Right renal pelvis (tissue), 4 donors: ENCODE results near the gene KRT36. TPM values are rescaled to one million over a fixed set of nuclear protein-coding genes. Genes with fewer than 3 reads are reported as not detected.

ENCODE experiments used
- DNase-seq, 4 donors: peaks; one replicate each; pipeline ENCODE4 v3.0.0-alpha.2; 2013; ENCODE audit warnings: low read depth in 4 of 4, low spot score in 3 of 4, missing footprints in 1 of 4
- polyA plus RNA-seq, 4 donors: library from polyadenylated mRNA; unstranded; fragments of 120-200 nt; gene quantifications; one replicate each; pipeline ENCODE4 v1.2.1, GENCODE V29; 2013; ENCODE audit not compliant: insufficient read length in 4 of 4

KRT36 gene
- polyA plus RNA-seq, 4 donors, result not detected

- no peak for DNase-seq
These were observed 9.1 kb downstream of the KRT36 start for GRCh38 chr17:41480581-41480980.

DNA sequence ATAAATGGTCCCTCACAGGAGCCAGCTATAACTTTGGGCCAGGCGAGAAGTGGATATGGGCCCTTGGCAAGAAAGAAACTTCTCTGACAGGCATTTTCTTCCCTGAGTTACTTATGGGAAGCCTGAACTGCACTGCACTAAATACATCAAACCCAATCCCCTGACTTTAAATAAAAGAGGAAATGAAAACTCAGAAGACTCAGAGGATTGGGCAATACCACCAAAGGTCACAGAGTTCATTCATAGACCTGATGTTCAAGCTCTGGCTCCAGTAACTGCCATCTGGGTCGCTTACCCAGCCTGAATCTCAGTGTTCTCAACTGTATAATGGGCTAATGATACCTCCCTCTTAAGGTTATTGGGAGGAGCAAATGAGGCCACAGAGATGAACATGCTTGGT is 9.6 kb downstream of the KRT36 start:
- DNase-seq, result no peak

DNA sequence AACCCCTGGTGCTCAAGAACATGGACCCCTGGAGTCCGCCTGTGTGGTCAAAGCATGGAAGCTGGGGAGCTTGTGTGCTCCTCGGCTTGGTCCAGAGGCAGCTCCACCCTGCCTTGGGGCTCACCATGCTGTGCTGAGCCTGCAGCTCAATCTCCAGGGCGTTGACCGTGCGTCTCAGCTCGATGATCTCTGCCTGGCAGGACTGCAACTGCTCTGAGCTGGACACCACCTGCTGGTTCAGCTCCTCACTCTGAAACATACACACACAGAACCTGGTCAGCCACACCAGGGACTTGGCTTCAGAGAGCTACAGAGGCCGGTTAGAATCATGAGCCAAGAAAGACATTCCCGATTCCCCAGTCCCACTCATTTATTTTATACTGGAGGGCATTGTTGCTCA is 11.5 kb downstream of the KRT36 start:
- no peak for DNase-seq

DNA sequence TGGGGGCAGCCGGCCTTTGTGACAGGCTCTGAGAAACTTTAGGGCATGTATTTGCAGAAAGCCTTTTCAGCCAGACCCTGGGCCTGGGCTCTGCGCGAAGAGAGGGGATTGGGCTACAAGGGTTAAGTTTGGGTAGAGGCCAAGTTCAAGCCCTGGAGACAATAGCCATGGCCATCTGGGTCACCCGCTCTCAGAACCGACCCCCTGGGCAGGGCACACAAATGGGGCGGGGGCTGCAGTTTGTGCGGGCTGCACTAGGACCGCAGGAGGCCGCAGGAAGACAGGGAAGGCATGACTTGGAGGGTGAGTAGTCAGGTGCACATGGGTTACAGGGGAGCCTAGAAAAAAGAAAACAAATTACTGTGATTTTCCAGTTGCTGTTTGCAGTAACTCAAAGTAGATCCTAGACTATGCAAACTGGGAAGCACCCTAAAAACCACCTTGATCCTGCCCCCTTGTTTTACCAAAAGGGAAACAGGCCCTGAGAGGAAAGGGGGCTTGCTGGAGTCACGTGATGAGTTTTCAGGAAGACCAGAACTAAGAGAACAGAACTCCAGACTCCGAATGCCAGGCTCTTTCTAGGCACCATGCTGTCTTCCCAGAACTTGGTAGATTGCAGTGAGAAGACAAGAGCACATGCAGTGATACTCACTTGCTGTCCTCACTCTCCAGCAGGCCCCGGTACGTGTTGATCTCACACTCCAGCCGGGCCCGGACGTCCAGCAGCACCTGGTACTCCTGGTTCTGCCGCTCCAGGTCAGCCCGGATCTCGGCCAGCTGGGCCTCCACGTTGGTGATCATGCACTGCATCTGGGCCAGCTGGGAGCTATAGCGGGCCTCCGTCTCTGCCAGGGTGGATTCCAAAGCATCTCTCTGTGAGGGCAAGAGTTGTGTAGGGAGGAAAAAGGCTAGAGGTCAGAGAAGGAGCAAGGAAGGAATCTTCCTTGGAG is 12.6 kb downstream of the KRT36 start:
- DNase-seq, result no peak

DNA sequence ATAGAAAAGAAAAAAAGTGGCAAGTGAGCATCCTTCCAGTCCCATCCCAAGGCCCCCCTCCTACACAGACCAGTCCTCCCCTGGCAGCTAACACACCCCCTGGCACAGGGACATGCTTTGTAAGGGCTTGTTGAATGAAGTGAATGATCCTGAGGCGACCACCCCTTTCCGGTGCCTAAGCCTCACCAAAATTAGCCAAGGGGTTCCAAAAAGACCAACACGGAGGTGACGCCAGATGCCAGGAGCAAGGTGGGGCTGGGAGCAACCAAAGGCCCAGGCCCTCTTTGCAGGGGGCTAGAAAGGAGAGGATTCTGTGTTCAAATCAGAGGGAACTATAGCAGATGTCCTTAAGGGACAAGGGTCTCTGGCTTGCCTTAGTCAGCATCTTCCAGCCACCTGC is 14.3 kb downstream of the KRT36 start:
- DNase-seq, result no peak

DNA sequence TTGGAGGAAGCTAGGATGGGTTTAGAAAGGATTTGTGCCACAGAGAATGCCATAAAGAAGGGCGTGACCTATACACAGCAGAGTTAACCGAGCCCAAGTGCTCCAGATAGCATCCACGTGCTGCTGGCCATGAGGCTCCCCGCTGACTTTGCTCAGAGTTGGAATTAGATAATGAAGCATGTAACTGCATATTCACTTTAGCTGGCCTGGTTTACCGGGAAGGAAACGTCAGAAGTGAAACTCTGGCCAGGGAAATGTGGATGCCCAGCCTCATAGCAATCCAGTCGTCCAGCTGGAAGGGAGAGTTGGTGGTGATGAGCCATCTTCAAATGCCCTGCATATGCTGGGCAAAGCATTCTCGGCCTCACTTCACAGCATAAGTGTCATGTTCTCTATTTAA is 14.8 kb downstream of the KRT36 start:
- no peak for DNase-seq

DNA sequence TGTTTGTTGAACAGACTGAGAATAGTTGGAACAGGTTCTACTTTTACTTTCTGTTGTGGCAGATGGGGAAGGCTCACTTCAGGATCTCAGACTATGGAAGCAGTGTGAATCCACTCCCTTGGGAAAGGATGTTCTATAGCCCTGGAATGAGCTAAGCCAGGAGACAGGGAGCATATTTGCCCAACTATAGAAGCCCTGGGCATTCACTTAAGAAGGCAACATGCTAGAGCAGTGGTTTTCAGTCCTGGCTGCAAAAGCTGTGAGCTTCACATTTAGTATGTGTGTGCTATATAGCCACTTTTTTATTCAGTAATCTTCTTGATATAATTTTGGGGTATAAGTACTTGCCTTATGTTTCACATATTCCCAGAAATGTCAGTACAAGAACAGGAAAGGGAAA is 21.4 kb downstream of the KRT36 start:
- no peak for DNase-seq

DNA sequence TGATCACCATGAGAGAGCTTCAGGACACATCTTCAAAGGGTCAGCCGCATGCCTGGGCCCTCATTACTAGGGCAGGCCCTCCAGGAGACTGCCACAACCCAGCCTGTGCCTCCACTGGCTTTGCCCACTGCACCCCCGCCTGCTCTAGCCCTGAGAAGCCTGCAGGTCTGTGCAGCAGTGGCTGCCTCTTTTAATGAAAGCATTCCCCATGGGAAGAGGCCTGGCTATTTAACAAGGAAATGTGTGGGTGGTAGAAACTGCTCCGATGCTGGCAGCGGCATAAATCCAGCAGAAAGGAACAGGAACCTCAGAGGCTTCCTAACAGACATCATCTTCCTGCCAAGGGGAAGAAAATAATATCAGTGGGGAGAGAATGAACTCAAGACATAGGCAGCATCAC is 22.1 kb downstream of the KRT36 start:
- no peak for DNase-seq

DNA sequence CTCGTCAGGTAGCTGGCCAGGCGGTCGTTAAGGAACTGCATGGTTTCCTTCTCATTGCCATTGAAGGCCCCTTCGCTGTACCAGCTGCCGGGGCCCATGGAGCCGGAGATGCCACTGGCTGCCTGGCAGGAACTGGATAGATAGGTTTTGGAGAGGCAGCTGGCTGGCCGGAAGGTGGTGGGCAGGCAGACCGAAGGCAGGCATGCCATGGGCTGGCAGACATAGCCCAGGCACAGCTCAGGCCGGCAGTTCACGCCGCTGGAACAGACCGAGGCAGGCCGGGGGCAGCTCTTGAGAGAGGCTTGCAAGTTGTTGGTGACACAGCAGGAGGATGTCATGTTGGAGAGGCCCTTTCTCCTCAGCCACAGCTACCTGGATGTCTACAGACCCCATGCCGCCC is 22.7 kb downstream of the KRT36 start, which contains the start of gene KRT32:
Gene KRT32 (minus strand): TSS at position 399 of the 400 bp plus-strand sequence. CDS start 61 bp downstream, at position 338.
- DNase-seq, result no peak

- DNase-seq, result no peak
These were observed 25.0 kb downstream of the KRT36 start for GRCh38 chr17:41464682-41465081.

GRCh38 chr17:41464173-41464572 is 25.5 kb downstream of the KRT36 start:
- no peak for DNase-seq

GRCh38 chr17:41463746-41464145 is 26.0 kb downstream of the KRT36 start:
- DNase-seq, result no peak

GRCh38 chr17:41462705-41463104 is 27.0 kb downstream of the KRT36 start:
- no peak for DNase-seq

DNA sequence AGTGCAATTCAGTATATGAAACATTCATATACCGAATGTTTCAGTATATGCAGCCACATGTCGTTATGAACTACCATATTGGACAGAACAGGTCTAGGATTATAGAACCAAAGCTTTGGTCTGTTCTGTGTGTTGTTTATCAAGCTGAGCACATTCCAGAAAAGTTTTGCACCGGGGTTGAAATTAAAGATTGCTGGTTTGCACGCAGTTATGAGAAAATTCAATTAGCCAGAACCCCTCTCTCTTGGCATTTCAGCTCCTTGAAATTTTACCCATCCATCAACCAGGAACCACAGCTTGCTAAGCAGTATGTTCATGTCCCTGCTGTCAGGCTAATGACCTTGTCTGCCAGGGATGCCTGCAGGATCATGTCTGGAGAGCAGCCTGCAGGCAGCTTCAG is 32.0 kb downstream of the KRT36 start:
- no peak for DNase-seq

DNA sequence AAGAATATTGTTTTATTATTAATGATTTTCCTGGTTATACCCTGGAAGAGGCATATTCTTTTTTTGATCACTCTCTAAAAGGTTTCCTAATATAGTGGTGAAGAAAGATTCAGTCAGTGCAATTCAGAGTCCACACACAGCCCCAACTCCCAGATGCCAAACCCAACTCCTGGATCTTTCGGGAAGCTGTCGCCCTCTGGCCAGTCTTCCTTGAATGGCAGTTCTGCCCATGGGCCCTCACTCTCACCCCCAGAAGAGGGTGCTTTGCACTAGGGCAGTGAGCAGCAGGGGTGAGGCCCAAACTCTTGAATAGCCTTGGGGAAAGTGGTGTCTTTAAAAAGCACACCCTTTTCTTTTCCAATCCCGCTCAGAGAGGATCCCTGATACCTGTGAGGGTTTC is 33.5 kb downstream of the KRT36 start:
- no peak for DNase-seq

- no peak for DNase-seq
These were observed 34.5 kb downstream of the KRT36 start for GRCh38 chr17:41455236-41455635.

DNA sequence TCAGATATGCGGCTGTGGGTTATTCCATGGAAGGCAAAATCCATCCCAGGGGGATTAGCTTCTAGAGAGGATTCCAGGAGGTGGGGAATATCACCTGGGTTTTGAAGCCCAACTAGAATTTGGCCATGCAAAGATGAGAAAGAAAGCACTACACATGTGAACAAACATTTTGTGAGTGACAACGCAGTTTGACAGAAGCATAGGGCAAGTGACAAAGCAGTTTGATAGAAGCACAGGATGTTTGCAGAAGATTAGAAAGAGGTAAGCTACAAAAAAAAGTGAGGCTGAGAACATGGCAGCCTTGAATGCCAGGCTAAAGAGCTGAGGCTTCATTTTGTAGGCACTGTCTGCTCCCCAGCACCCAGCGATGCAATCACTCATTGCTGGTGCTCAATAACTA is 36.6 kb downstream of the KRT36 start:
- no peak for DNase-seq

DNA sequence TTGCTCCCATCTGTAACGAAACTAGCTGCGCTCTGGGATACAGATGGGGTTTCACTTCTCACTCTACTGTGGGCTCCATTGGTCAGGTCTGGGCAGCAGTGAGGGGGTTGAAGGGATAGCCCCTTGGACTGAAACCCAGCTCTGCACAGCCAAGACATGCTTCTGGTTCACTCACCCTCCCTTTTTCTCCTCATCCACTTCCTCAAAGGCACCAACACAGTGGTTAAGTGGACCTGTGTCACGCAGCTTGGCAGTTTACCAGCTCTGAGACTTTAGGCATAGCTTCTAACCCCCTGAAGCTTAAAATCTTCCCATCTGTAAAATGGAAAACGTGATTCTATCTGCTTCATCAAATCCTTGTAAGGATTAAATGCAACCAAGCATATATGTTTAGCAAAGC is 37.4 kb downstream of the KRT36 start:
- no peak for DNase-seq

- no peak for DNase-seq
These were observed 38.5 kb downstream of the KRT36 start for GRCh38 chr17:41451154-41451728.

- DNase-seq, result no peak
These were observed 40.7 kb downstream of the KRT36 start for GRCh38 chr17:41449008-41449407.

DNA sequence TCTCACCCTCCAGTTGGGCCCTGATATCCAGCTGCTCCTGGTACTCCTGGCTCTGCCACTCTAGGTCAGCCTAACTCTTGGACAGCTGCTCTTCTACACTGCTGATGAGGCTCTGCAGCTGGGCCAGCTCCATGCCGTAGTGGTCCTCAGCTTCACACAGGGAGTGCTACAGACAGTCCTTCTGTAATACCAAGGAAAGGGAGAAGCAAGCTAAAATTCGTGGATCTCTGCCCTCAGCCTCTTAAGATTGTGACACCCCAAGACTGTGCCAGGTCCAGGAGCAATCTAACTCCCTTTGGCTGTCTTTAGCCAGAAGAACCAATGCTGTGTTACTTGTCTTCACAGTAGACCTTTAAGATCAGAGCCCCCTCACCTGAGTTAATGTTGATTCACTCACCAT is 41.2 kb downstream of the KRT36 start:
- no peak for DNase-seq

- no peak for DNase-seq
These were observed 42.9 kb downstream of the KRT36 start for GRCh38 chr17:41446806-41447205.
